Measurements from ENCODE around the gene TICRR.

GRCh38 chr15:89654301-89654761 is 79.1 kb downstream of the TICRR start:
- TF ChIP-seq YY1 (IDR thresholded peaks at IDR 0.05; ENCODE audit: low read depth) (no peak), REST (IDR thresholded peaks at IDR 0.05; ENCODE audit: low read depth) (no peak), EP300 (IDR thresholded peaks at IDR 0.05; ENCODE audit: borderline replicate concordance) (no peak), RAD21 (IDR thresholded peaks at IDR 0.05; ENCODE audit: low read depth) (no peak), CREB1 (IDR thresholded peaks at IDR 0.05; ENCODE audit: low read depth) (no peak), EGR1 (IDR thresholded peaks at IDR 0.05) (no peak), USF1 (IDR thresholded peaks at IDR 0.05) (no peak), NFIC (IDR thresholded peaks at IDR 0.05) (no peak), MAX (IDR thresholded peaks at IDR 0.05) (no peak), TEAD4 (IDR thresholded peaks at IDR 0.05) (no peak), ZBTB7A (IDR thresholded peaks at IDR 0.05; ENCODE audit: low read depth) (no peak), CEBPB (IDR thresholded peaks at IDR 0.05) (no peak)
